Activated T-helper 1 cell treated with anti-CD3 and anti-CD28 coated beads, Interleukin-12 subunit alpha, Interleukin-12 subunit beta, Interleukin-2, Interleukin-4 antibody, amounts not matched to agents 30 ng/mL and 10 ng/mL and 1 ng/mL, durations not matched to agents 14 hours and 24 hours and 36 hours (primary cell): ENCODE results near the gene LURAP1L. TPM values are rescaled to one million over a fixed set of nuclear protein-coding genes. Genes with fewer than 3 reads are reported as not detected.

Source experiments
- DNase-seq: peaks from one replicate; pipeline ENCODE4 v3.0.0; 2021; ENCODE audit warnings: low spot score
- H3K27ac Mint-ChIP-seq: one replicate; pipeline ENCODE4 v1.8.0; 2021; ENCODE audit warnings: mild to moderate bottlenecking, mixed read lengths
- H3K27me3 Mint-ChIP-seq: one replicate; pipeline ENCODE4 v1.8.0; 2022; ENCODE audit warnings: mild to moderate bottlenecking, moderate library complexity, mixed read lengths; ENCODE audit not compliant: insufficient read depth
- H3K36me3 Mint-ChIP-seq: one replicate; pipeline ENCODE4 v1.8.0; 2021; ENCODE audit warnings: low read depth, mixed read lengths
- H3K4me1 Mint-ChIP-seq: one replicate; pipeline ENCODE4 v1.8.0; 2021; ENCODE audit warnings: low read depth, mixed read lengths
- H3K4me3 Mint-ChIP-seq: one replicate; pipeline ENCODE4 v1.8.0; 2021; ENCODE audit warnings: mild to moderate bottlenecking, moderate library complexity, mixed read lengths
- H3K9me3 Mint-ChIP-seq: one replicate; pipeline ENCODE4 v1.8.0; 2021; ENCODE audit warnings: mixed read lengths
- intact Hi-C: fragments of 100-400 bp; cut with micrococcal nuclease; formaldehyde crosslinking; loops from one replicate; pipeline ENCODE4 v1.15.1; 2024
- total RNA-seq: library from RNA; stranded (reverse); gene quantifications from 2 replicates; pipeline ENCODE4 v1.2.3, GENCODE V29; 2022

LURAP1L gene
- total RNA-seq, 1 donor from 2014 or later, result not detected

- intact Hi-C loops, result no loop called here
- Mint-ChIP-seq H3K27me3 (no peaks in the 10 kb centered on the region), H3K4me1 (no peaks in the 10 kb centered on the region), H3K36me3 (no peaks in the 10 kb centered on the region), H3K4me3 (no peak overlapping the region), H3K27ac (no peak overlapping the region), H3K9me3 (no peaks in the 10 kb centered on the region)
- no peak for DNase-seq
These were observed 27.3 kb downstream of the LURAP1L start for GRCh38 chr9:12802093-12802492.

- no peaks in the 10 kb centered on the region for H3K27me3 Mint-ChIP-seq
- intact Hi-C loops, result no loop called here
- no peaks in the 10 kb centered on the region for H3K4me1 Mint-ChIP-seq
- no peaks in the 10 kb centered on the region for H3K36me3 Mint-ChIP-seq
- H3K27ac Mint-ChIP-seq, result no peak overlapping the region
- no peaks in the 10 kb centered on the region for H3K9me3 Mint-ChIP-seq
- H3K4me3 Mint-ChIP-seq, result no peak overlapping the region
- no peak for DNase-seq
These were observed 33.7 kb downstream of the LURAP1L start for GRCh38 chr9:12808569-12808968.

- H3K27ac Mint-ChIP-seq, result no peak overlapping the region
- H3K9me3 Mint-ChIP-seq, result no peaks in the 10 kb centered on the region
- H3K36me3 Mint-ChIP-seq, result no peaks in the 10 kb centered on the region
- H3K27me3 Mint-ChIP-seq, result no peaks in the 10 kb centered on the region
- H3K4me3 Mint-ChIP-seq, result no peak overlapping the region
- H3K4me1 Mint-ChIP-seq, result no peaks in the 10 kb centered on the region
- intact Hi-C loops, result loop anchor here (10.0 kb wide), 1 partner anchor 55 kb away; no protein-coding TSS in a partner anchor
- DNase-seq, result no peak
These were observed 34.9 kb downstream of the LURAP1L start for GRCh38 chr9:12809720-12810119.

- Mint-ChIP-seq H3K36me3 (no peaks in the 10 kb centered on the region), H3K9me3 (no peaks in the 10 kb centered on the region), H3K27ac (no peak overlapping the region), H3K27me3 (no peaks in the 10 kb centered on the region), H3K4me3 (no peak overlapping the region), H3K4me1 (no peaks in the 10 kb centered on the region)
- intact Hi-C loops, result loop anchor here (10.0 kb wide), 1 partner anchor 57 kb away; no protein-coding TSS in a partner anchor
- no peak for DNase-seq
These were observed 37.1 kb downstream of the LURAP1L start for GRCh38 chr9:12811935-12812334.

- H3K36me3 Mint-ChIP-seq, result no peaks in the 10 kb centered on the region
- no peak overlapping the region for H3K4me3 Mint-ChIP-seq
- H3K27ac Mint-ChIP-seq, result no peak overlapping the region
- no peaks in the 10 kb centered on the region for H3K9me3 Mint-ChIP-seq
- no peaks in the 10 kb centered on the region for H3K27me3 Mint-ChIP-seq
- intact Hi-C loops, result loop anchor here (10.0 kb wide), 1 partner anchor 58 kb away; no protein-coding TSS in a partner anchor
- no peaks in the 10 kb centered on the region for H3K4me1 Mint-ChIP-seq
- no peak for DNase-seq
These were observed 37.9 kb downstream of the LURAP1L start for GRCh38 chr9:12812710-12813109.

- Mint-ChIP-seq H3K4me1 (no peaks in the 10 kb centered on the region), H3K27ac (no peak overlapping the region), H3K4me3 (no peak overlapping the region), H3K36me3 (no peaks in the 10 kb centered on the region), H3K9me3 (no peaks in the 10 kb centered on the region), H3K27me3 (no peaks in the 10 kb centered on the region)
- no peak for DNase-seq
- intact Hi-C loops, result loop anchor here (10.0 kb wide), 1 partner anchor 59 kb away; no protein-coding TSS in a partner anchor
These were observed 38.7 kb downstream of the LURAP1L start for GRCh38 chr9:12813533-12813932.

DNA sequence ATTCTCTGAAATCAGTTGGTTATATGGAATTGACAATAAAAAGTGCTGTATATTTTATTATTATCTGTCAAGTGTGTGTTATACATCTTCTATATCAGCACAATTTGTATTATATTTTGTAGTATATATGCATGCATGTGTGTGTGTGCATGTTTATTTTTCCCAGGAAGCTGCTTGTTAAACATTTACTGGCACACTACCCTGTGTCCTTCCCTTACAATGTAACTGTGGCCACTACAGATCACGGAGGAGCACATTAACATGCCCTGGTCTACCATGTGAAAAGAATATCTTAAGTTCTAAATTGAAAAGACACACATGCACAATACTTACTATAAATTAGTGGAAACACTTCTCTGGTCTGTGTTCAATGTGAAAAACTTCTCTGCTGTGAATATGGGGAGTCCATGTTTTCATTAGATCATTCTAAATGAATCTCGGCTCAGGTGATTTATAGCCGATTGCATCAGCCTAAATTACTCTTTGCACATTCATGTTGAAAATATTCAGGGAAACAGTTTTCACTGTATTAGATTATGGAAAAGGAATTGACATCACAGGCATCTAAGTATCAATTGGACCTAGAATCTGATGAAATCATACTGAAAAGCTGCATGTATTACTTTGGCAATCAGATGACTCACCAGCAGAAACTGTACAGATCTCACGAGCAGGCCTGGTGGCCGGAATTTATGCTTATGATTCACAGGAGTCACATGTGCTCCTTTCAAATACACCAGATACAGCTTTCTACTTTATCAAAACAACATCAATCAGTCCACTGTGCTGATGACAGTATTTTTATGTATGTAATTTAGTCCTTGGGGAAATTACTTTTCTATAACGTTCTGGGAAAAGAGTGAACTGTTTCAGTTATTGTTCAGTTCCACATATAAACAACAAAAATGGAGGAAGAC is 39.4 kb downstream of the LURAP1L start:
- Mint-ChIP-seq H3K27ac (no peak overlapping the region), H3K4me3 (no peak overlapping the region), H3K36me3 (no peaks in the 10 kb centered on the region), H3K27me3 (no peaks in the 10 kb centered on the region), H3K4me1 (no peaks in the 10 kb centered on the region), H3K9me3 (no peaks in the 10 kb centered on the region)
- DNase-seq, result no peak
- intact Hi-C loops, result loop anchor here (10.0 kb wide), 1 partner anchor 59 kb away; no protein-coding TSS in a partner anchor

GRCh38 chr9:12814877-12815237 is 40.0 kb downstream of the LURAP1L start:
- Mint-ChIP-seq H3K4me1 (no peaks in the 10 kb centered on the region), H3K36me3 (no peaks in the 10 kb centered on the region), H3K4me3 (no peak overlapping the region), H3K27me3 (no peaks in the 10 kb centered on the region), H3K27ac (no peak overlapping the region), H3K9me3 (no peaks in the 10 kb centered on the region)
- intact Hi-C loops, result loop anchor here (10.0 kb wide), 1 partner anchor 60 kb away; no protein-coding TSS in a partner anchor
- DNase-seq, result no peak

DNA sequence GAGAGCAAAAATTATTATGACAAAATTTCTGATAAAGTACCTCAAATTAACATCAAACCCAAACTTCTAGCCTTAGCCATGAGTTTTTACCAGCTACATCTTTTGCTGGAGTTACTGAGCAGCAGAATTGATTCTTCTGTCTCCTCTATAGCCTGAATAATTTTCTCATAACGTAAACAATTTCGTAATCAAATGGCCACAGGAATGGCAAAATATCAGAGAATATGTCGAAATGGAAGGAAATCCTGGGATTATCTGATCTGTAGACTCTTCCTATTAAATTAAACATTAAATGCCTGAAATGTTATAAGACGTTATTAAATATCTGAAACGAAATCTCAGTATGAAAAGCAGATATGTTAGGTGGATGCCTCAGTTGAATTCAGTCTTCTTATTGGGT is 41.1 kb downstream of the LURAP1L start:
- Mint-ChIP-seq H3K4me3 (no peak overlapping the region), H3K27ac (no peak overlapping the region), H3K36me3 (no peaks in the 10 kb centered on the region), H3K27me3 (no peaks in the 10 kb centered on the region), H3K9me3 (no peaks in the 10 kb centered on the region), H3K4me1 (no peaks in the 10 kb centered on the region)
- DNase-seq, result no peak
- intact Hi-C loops, result loop anchor here (10.0 kb wide), 1 partner anchor 61 kb away; no protein-coding TSS in a partner anchor

DNA sequence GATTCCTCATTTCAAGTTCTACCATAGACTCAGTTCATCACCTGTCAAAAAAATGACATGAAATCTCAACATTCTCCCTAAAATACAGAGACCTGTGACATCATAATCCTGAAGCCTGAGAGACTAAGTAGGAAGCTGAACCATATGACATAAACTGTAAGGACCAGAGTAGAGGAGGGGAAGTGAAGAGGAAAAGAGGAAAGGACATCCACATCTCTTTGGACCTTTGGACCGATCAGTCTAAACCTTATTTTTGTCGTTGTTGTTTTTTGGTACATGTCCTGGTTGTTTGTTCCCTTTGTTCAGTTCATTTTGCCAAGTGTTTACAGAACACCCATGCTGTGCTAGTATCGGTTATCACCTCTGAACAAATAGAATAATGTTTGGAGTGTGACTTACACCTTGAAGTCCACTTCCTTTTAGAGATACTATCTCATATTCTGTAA is 41.9 kb downstream of the LURAP1L start:
- Mint-ChIP-seq H3K4me1 (no peaks in the 10 kb centered on the region), H3K4me3 (no peak overlapping the region), H3K27ac (no peak overlapping the region), H3K9me3 (no peaks in the 10 kb centered on the region), H3K27me3 (no peaks in the 10 kb centered on the region), H3K36me3 (no peaks in the 10 kb centered on the region)
- DNase-seq, result no peak
- intact Hi-C loops, result loop anchor here (10.0 kb wide), 1 partner anchor 62 kb away; no protein-coding TSS in a partner anchor

DNA sequence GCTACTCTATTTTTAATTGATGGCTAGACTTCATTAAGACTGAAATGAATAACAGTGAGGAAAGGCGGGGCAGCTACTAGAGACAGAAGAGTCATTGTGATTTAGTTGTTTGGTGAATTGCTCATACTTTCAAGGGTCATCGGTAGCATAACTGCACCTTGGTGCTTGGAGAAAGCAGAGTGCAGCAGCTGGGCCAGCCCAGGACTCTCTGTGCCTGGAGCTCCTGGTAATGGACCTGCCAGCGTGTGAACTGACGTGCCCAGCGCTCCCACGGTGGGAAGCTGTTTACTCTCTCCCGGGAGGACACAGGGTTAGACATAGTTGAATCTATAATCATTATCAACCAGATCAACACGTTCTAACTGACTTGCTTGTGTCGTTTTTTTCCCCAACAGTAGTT is 42.9 kb downstream of the LURAP1L start:
- H3K4me1 Mint-ChIP-seq, result no peaks in the 10 kb centered on the region
- intact Hi-C loops, result loop anchor here (10.0 kb wide), 1 partner anchor 63 kb away; no protein-coding TSS in a partner anchor
- no peaks in the 10 kb centered on the region for H3K36me3 Mint-ChIP-seq
- H3K27me3 Mint-ChIP-seq, result no peaks in the 10 kb centered on the region
- no peak overlapping the region for H3K4me3 Mint-ChIP-seq
- no peak overlapping the region for H3K27ac Mint-ChIP-seq
- no peak for DNase-seq
- no peaks in the 10 kb centered on the region for H3K9me3 Mint-ChIP-seq

GRCh38 chr9:12818431-12819000 is 43.7 kb downstream of the LURAP1L start:
- H3K4me1 Mint-ChIP-seq, result no peaks in the 10 kb centered on the region
- H3K36me3 Mint-ChIP-seq, result no peaks in the 10 kb centered on the region
- no peak overlapping the region for H3K27ac Mint-ChIP-seq
- intact Hi-C loops, result loop anchor here (10.0 kb wide), 1 partner anchor 64 kb away; no protein-coding TSS in a partner anchor
- H3K4me3 Mint-ChIP-seq, result no peak overlapping the region
- H3K27me3 Mint-ChIP-seq, result no peaks in the 10 kb centered on the region
- H3K9me3 Mint-ChIP-seq, result no peaks in the 10 kb centered on the region
- no peak for DNase-seq
